DND-41 (cell line): ENCODE data around the gene DTNB.

Source experiments
- CTCF ChIP-seq: IDR thresholded peaks from 2 replicates; pipeline ENCODE4 v1.5.1; 2012; ENCODE audit warnings: borderline replicate concordance, low read length, moderate library complexity, mild to moderate bottlenecking; ENCODE audit not compliant: poor library complexity, severe bottlenecking; ENCODE audit errors: extremely low read depth
- EZH2 ChIP-seq: IDR thresholded peaks from 3 replicates; pipeline ENCODE4 v1.6.1; 2012; ENCODE audit warnings: borderline replicate concordance, low read depth, mild to moderate bottlenecking, moderate library complexity, low read length, inconsistent platforms; ENCODE audit not compliant: severe bottlenecking

DNA sequence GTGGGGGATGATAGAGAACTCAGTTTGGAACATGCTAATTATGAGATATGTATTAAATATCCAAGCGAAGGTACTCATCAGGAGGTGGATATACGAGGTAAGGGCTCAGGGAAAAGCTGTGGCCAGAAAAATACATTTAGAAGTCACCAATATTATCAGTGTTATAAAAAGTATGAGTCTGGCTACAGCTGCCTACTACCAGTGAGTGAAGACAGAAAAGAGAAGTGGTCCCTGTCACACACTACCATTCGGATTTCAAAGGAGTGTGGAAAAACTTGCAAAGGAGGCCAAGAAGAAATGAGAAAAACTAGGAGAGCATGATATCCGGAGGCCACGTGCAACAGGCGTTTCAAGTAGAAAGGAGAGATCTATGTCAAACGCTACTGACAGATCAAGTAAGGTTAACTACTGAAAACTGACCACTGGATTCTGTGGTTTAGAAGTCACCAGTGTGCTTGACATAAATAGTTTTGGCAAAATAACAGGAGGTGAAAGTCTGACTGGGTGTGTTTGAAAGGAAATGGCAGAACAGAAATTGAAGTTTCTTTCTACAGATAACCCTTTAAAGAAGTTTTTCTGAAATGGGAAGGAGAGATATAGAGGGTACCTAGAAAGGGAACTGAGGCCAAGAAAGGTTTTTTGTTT lies 213.0 kb downstream of the DTNB start:
- TF ChIP-seq CTCF (no peak), EZH2 (no peak)
